Muscle of back (tissue), 11 donors: Measurements from ENCODE around the gene LRRK1. TPM values are rescaled to one million over a fixed set of nuclear protein-coding genes. Genes with fewer than 3 reads are reported as not detected.

Source experiments
- DNase-seq, 3 donors: peaks; one replicate each; pipeline versions ENCODE4 v3.0.0 to v3.0.0-alpha.2; 2013
- polyA plus RNA-seq, 10 donors: library from polyadenylated mRNA; unstranded; fragments of 120-200 nt; gene quantifications; one replicate each; pipeline ENCODE4 v1.2.1, GENCODE V29; 2013; ENCODE audit not compliant: insufficient read length in 10 of 10

The LRRK1 gene
- polyA plus RNA-seq, 10 donors, result 4.6 to 8.7 (median 6.2) TPM

- DNase-seq, result no peak
Measured at GRCh38 chr15:100891307-100892012, 27.7 kb upstream of the LRRK1 start.

- no peak for DNase-seq
Measured at GRCh38 chr15:100892013-100892355, 27.2 kb upstream of the LRRK1 start.

GRCh38 chr15:100893261-100893963 is 25.7 kb upstream of the LRRK1 start:
- no peak for DNase-seq

- DNase-seq, result no peak
Measured at GRCh38 chr15:100893964-100894295, 25.2 kb upstream of the LRRK1 start.

GRCh38 chr15:100895721-100896120 is 23.4 kb upstream of the LRRK1 start:
- DNase-seq, result no peak

GRCh38 chr15:100897221-100898151 is 21.7 kb upstream of the LRRK1 start:
- DNase-seq, result peak in 1 of 3 donors; percentile 27

GRCh38 chr15:100898152-100898490 is 21.0 kb upstream of the LRRK1 start:
- no peak for DNase-seq

GRCh38 chr15:100898661-100899462 is 20.3 kb upstream of the LRRK1 start:
- no peak for DNase-seq

- DNase-seq, result no peak
Measured at GRCh38 chr15:100899601-100900000, 19.6 kb upstream of the LRRK1 start.

- DNase-seq, result peak; percentile 27 to 61 (median 42)
Measured at GRCh38 chr15:100900136-100900794, 18.9 kb upstream of the LRRK1 start.

- DNase-seq, result peak in 1 of 3 donors; percentile 28
Measured at GRCh38 chr15:100900795-100901169, 18.4 kb upstream of the LRRK1 start.

- DNase-seq, result no peak
Measured at GRCh38 chr15:100901296-100901695, 17.9 kb upstream of the LRRK1 start.

- DNase-seq, result peak in 1 of 3 donors; percentile 30
Measured at GRCh38 chr15:100901702-100902435, 17.3 kb upstream of the LRRK1 start.

GRCh38 chr15:100902436-100903167 is 16.6 kb upstream of the LRRK1 start:
- DNase-seq, result peak; percentile 76 to 96 (median 90)

GRCh38 chr15:100903168-100903554 is 16.0 kb upstream of the LRRK1 start:
- peak in 1 of 3 donors; percentile 58 for DNase-seq

- no peak for DNase-seq
Measured at GRCh38 chr15:100905850-100906249, 13.3 kb upstream of the LRRK1 start.

- DNase-seq, result no peak
Measured at GRCh38 chr15:100908466-100908865, 10.7 kb upstream of the LRRK1 start.

GRCh38 chr15:100909565-100909964 is 9.6 kb upstream of the LRRK1 start:
- DNase-seq, result peak in 2 of 3 donors; percentile 44 to 74
